GM12891 (cell line): ENCODE data around the gene RPL13.

Experiments used
- POLR2A ChIP-seq: IDR thresholded peaks from 2 replicates; pipeline ENCODE4 v1.6.1; 2011; ENCODE audit warnings: low read depth, low read length, control low read depth
- POLR2AphosphoS5 ChIP-seq: IDR thresholded peaks from 2 replicates; pipeline ENCODE4 v1.6.1; 2011; ENCODE audit warnings: low read depth, low read length, control low read depth
- POU2F2 ChIP-seq: IDR thresholded peaks from 2 replicates; pipeline ENCODE4 v1.6.1; 2011; ENCODE audit warnings: low read depth, mild to moderate bottlenecking, control low read depth, low read length, moderate library complexity
- SPI1 ChIP-seq: IDR thresholded peaks from 2 replicates; pipeline ENCODE4 v1.6.1; 2011; ENCODE audit warnings: low read depth, low read length, control low read depth
- TAF1 ChIP-seq: IDR thresholded peaks from 2 replicates; pipeline ENCODE4 v1.6.1; 2011; ENCODE audit warnings: low read depth, low read length, control low read depth

DNA sequence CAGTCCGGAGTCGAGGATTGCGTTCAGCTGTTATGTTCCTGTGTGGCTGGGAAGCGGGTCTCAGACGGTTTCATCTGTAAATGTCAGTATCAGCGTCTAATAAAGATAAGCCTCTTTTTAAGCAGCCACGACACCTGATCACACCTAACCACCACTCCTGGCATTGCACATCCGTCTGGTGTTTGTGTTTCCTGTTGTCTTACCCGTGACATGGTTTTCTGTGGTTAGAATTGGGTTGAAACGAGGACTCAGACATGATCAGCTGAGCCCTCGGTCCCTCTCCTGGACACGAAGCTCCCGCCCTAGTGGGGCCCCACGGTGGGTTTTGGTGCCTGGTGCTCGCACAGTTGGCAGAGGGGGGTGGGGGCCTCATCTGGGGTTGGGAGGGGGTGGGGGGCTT, 33.4 kb downstream of the RPL13 start:
- no peak for TF ChIP-seq POLR2A
- no peak for TF ChIP-seq POLR2AphosphoS5
- TF ChIP-seq TAF1 = no peak
- no peak for TF ChIP-seq SPI1
- no peak for TF ChIP-seq POU2F2
